PC-3 (cell line): Measurements from ENCODE around the gene API5. TPM values are rescaled to one million over a fixed set of nuclear protein-coding genes. Genes with fewer than 3 reads are reported as not detected.

Experiments used
- ATAC-seq: fragments of 200-7000 bp; cut with Tn5 transposase; 2 replicates; pipeline ENCODE4 v1.9.1; 2020; ENCODE audit warnings: mild to moderate bottlenecking, moderate library complexity
- BruUV-seq: library from RNA; stranded (reverse); fragments of 400-500 nt; replicated peaks from 2 replicates; lab custom pipeline; 2021; lab: Mats Ljungman, UMichigan
- CTCF ChIA-PET: fragments of 300-600 bp; sonication (Branson Sonifier 250); formaldehyde crosslinking; loops from one replicate; lab custom pipeline; 2022; ENCODE audit warnings: antibody characterized with exemption; lab: Charles Lee
- POLR2A ChIA-PET: fragments of 300-600 bp; sonication (Branson Sonifier 250); formaldehyde crosslinking; loops from one replicate; lab custom pipeline; 2022; ENCODE audit warnings: antibody characterized with exemption; ENCODE audit not compliant: unreplicated experiment; lab: Charles Lee
- DNase-seq: peaks from one replicate; pipeline ENCODE4 v3.0.0-alpha.2; 2015
- H2AFZ ChIP-seq: fragments of 300-600 bp; sonication (generic); 2 replicates; pipeline ENCODE4 v1.6.0; 2016; ENCODE audit warnings: antibody characterized with exemption, low read length
- H3F3A ChIP-seq: fragments of 300-600 bp; sonication (generic); one replicate; pipeline ENCODE4 v1.6.0; 2017; ENCODE audit warnings: antibody characterized with exemption, low read length, control low read depth, mild to moderate bottlenecking; ENCODE audit not compliant: unreplicated experiment
- H3K27ac ChIP-seq: fragments of 300-600 bp; sonication (generic); 2 replicates; pipeline ENCODE4 v1.5.1; 2016; ENCODE audit warnings: mild to moderate bottlenecking, low read length
- H3K27me3 ChIP-seq: fragments of 300-600 bp; sonication (generic); 2 replicates; pipeline ENCODE4 v1.6.1; 2016; ENCODE audit warnings: low read length, mixed read lengths
- H3K36me3 ChIP-seq: fragments of 300-600 bp; sonication (generic); 2 replicates; pipeline ENCODE4 v1.6.1; 2016; ENCODE audit warnings: low read depth, mixed run types, low read length, mixed read lengths
- H3K4me1 ChIP-seq: fragments of 300-600 bp; sonication (generic); 2 replicates; pipeline ENCODE4 v1.5.1; 2016; ENCODE audit warnings: low read length; ENCODE audit not compliant: insufficient read depth
- H3K4me2 ChIP-seq: fragments of 300-600 bp; sonication (generic); 2 replicates; pipeline ENCODE4 v1.6.0; 2016; ENCODE audit warnings: low read length
- H3K4me3 ChIP-seq: fragments of 300-600 bp; sonication (generic); 2 replicates; pipeline ENCODE4 v1.5.1; 2016; ENCODE audit warnings: mild to moderate bottlenecking, low read length, mixed read lengths
- H3K79me2 ChIP-seq: fragments of 300-600 bp; sonication (generic); 2 replicates; pipeline ENCODE4 v1.6.1; 2017; ENCODE audit warnings: low read length, mixed read lengths
- H3K9ac ChIP-seq: fragments of 300-600 bp; sonication (generic); 2 replicates; pipeline ENCODE4 v1.6.0; 2016; ENCODE audit warnings: mild to moderate bottlenecking, low read length
- H3K9me2 ChIP-seq: fragments of 300-600 bp; sonication (generic); replicated peaks from 2 replicates; pipeline ENCODE4 v1.6.1; 2016; ENCODE audit warnings: mixed run types, low read length, mixed read lengths
- H3K9me3 ChIP-seq: fragments of 300-600 bp; sonication (generic); 2 replicates; pipeline ENCODE4 v1.6.1; 2016; ENCODE audit warnings: low read length, mixed read lengths
- H4K20me1 ChIP-seq: fragments of 300-600 bp; sonication (generic); 2 replicates; pipeline ENCODE4 v1.6.1; 2016; ENCODE audit warnings: low read length, mixed read lengths
- CTCF ChIP-seq: fragments of 300-600 bp; sonication (generic); conservative IDR thresholded peaks from 2 replicates; pipeline ENCODE4 v1.5.1; 2017; ENCODE audit warnings: antibody characterized with exemption, low read depth, mild to moderate bottlenecking, low read length
- EZH2 ChIP-seq: fragments of 300-600 bp; sonication (generic); IDR thresholded peaks from one replicate; pipeline ENCODE4 v1.6.1; 2017; ENCODE audit warnings: antibody characterized with exemption, mild to moderate bottlenecking, low read length; ENCODE audit not compliant: unreplicated experiment
- EZH2phosphoT487 ChIP-seq: fragments of 300-600 bp; sonication (generic); IDR thresholded peaks from 2 replicates; pipeline ENCODE4 v1.6.1; 2018; ENCODE audit warnings: mild to moderate bottlenecking, antibody characterized with exemption, low read length, borderline replicate concordance
- intact Hi-C: fragments of 100-400 bp; cut with micrococcal nuclease; formaldehyde crosslinking; loops from 2 replicates; pipeline ENCODE4 v1.9.0; 2023
- total RNA-seq: library from RNA; depleted of rRNA; stranded (reverse); fragments of >200 nt; gene quantifications from 2 replicates; pipeline ENCODE4 v1.2.3, GENCODE V29; 2014

API5 gene
- total RNA-seq, 1 experiment from 2014 or later: 79.5 TPM

- DNase-seq: peak; percentile 64
- peaks cover 16% of the 10 kb centered on the region for H3K27me3 ChIP-seq
These were observed 33.4 kb upstream of the API5 start for GRCh38 chr11:43278193-43278956.

GRCh38 chr11:43282607-43283440 lies 29.0 kb upstream of the API5 start:
- DNase-seq (peak; percentile 53), ATAC-seq (peak; percentile 59)
- Histone ChIP-seq H3F3A (no peaks in the 10 kb centered on the region), H3K27me3 (peaks cover 16% of the 10 kb centered on the region), H3K4me3 (peak overlapping the region; percentile 60), H3K4me2 (peak overlapping the region; percentile 83), H3K27ac (no peak overlapping the region), H3K9me2 (no peaks in the 10 kb centered on the region), H3K36me3 (no peaks in the 10 kb centered on the region), H3K4me1 (peaks cover 10% of the 10 kb centered on the region; the same call in 1 of the 2 replicates), H2AFZ (peak overlapping the region; percentile 87), H3K79me2 (no peaks in the 10 kb centered on the region), H3K9ac (no peak overlapping the region; the same call in 1 of the 2 replicates), H4K20me1 (no peaks in the 10 kb centered on the region), H3K9me3 (no peaks in the 10 kb centered on the region)
- TF ChIP-seq EZH2phosphoT487 (no peak), EZH2 (no peak), CTCF (peak; percentile 96)
- no TSS peak for BruUV-seq
- intact Hi-C loops: no loop called here
- ChIA-PET CTCF (interaction anchor here (0.6 kb wide), 1 partner anchor 756 kb away, joined by 3 read pairs; no protein-coding TSS in a partner anchor), POLR2A (no interaction called here)

More at GRCh38 chr11:43278193-43278956, 33.4 kb upstream of the API5 start:
- Histone ChIP-seq H3K9me2 (no peaks in the 10 kb centered on the region), H3K4me1 (peaks cover 4% of the 10 kb centered on the region; the same call in 1 of the 2 replicates), H3K27ac (no peak overlapping the region), H3K79me2 (no peaks in the 10 kb centered on the region), H3K4me3 (no peak overlapping the region), H3F3A (no peaks in the 10 kb centered on the region), H3K4me2 (no peak overlapping the region), H3K36me3 (no peaks in the 10 kb centered on the region), H3K9ac (no peak overlapping the region), H3K9me3 (no peaks in the 10 kb centered on the region), H2AFZ (peak overlapping the region; percentile 61; the same call in 1 of the 2 replicates), H4K20me1 (no peaks in the 10 kb centered on the region)
- TF ChIP-seq EZH2: no peak
- peak; percentile 62 for TF ChIP-seq CTCF
- TF ChIP-seq EZH2phosphoT487: no peak
- ChIA-PET POLR2A (no interaction called here), CTCF (no interaction called here)
- intact Hi-C loops: no loop called here
- no TSS peak for BruUV-seq
- ATAC-seq: peak; percentile 80
